Amniotic epithelial cell (primary cell): ENCODE data around the gene EHD1.
A peak's percentile ranks its signal among the peaks of the same experiment; 100 is the strongest.

Experiments
- DNase-seq: peaks from one replicate; pipeline ENCODE4 v3.0.0-alpha.2; 2010; ENCODE audit warnings: low read depth

EHD1 gene

GRCh38 chr11:64878494-64879243, at the start of gene EHD1:
Gene EHD1 (minus strand): TSS chr11:64878621. CDS start chr11:64878464, 157 bp downstream.
- peak; percentile 92 for DNase-seq

GRCh38 chr11:64926689-64927088, 48.3 kb upstream of the EHD1 start:
- DNase-seq = no peak

- no peak for DNase-seq
These were observed 47.4 kb upstream of the EHD1 start for GRCh38 chr11:64925536-64926436.

- no peak for DNase-seq
These were observed 46.5 kb upstream of the EHD1 start for GRCh38 chr11:64924910-64925284.

- peak; percentile 93 for DNase-seq
These were observed 45.8 kb upstream of the EHD1 start, which contains the start of gene PPP2R5B for GRCh38 chr11:64923944-64924909. Gene PPP2R5B (plus strand): TSS chr11:64924689. CDS start chr11:64925735, 1,046 bp downstream.

GRCh38 chr11:64923151-64923661, 44.8 kb upstream of the EHD1 start:
- DNase-seq = no peak

GRCh38 chr11:64921384-64921783, 43.0 kb upstream of the EHD1 start:
- no peak for DNase-seq

- DNase-seq = no peak
These were observed 41.7 kb upstream of the EHD1 start for GRCh38 chr11:64920124-64920523.

- no peak for DNase-seq
These were observed 41.2 kb upstream of the EHD1 start for GRCh38 chr11:64919627-64920026.

GRCh38 chr11:64918017-64918416, 39.6 kb upstream of the EHD1 start:
- peak; percentile 55 for DNase-seq

- no peak for DNase-seq
These were observed 39.2 kb upstream of the EHD1 start for GRCh38 chr11:64917663-64917995.

- peak; percentile 100 for DNase-seq
These were observed 38.6 kb upstream of the EHD1 start, which contains the start of gene ATG2A for GRCh38 chr11:64916775-64917662. Gene ATG2A (minus strand): TSS chr11:64917209. CDS start chr11:64917135, 74 bp downstream.

GRCh38 chr11:64916040-64916774, 37.8 kb upstream of the EHD1 start:
- DNase-seq = peak; percentile 70

- no peak for DNase-seq
These were observed 37.0 kb upstream of the EHD1 start for GRCh38 chr11:64915376-64915887.

- DNase-seq = no peak
These were observed 35.7 kb upstream of the EHD1 start for GRCh38 chr11:64914123-64914522.

GRCh38 chr11:64913171-64913727, 34.8 kb upstream of the EHD1 start:
- no peak for DNase-seq

- no peak for DNase-seq
These were observed 33.3 kb upstream of the EHD1 start for GRCh38 chr11:64911689-64912088.

GRCh38 chr11:64911142-64911541, 32.7 kb upstream of the EHD1 start:
- DNase-seq = no peak

- DNase-seq = no peak
These were observed 32.2 kb upstream of the EHD1 start for GRCh38 chr11:64910451-64911093.
